GM12878 (cell line): Measurements from ENCODE around the gene CYP2A6. TPM values are rescaled to one million over a fixed set of nuclear protein-coding genes. Genes with fewer than 3 reads are reported as not detected.
"Not testable (repeated sequence)": the region's sequence is repeated elsewhere in the genome, so short reads cannot be mapped to it uniquely, and the experiment has no call there.

ENCODE experiments used
- ATAC-seq: fragments of 200-7000 bp; cut with Tn5 transposase; 3 replicates; pipeline ENCODE4 v1.9.1; 2020; ENCODE audit warnings: mild to moderate bottlenecking, moderate library complexity
- BruUV-seq: library from RNA; stranded (reverse); fragments of 400-500 nt; replicated peaks from 2 replicates; lab custom pipeline; 2021; lab: Mats Ljungman, UMichigan
- CTCF ChIA-PET: fragments of 300-600 bp; sonication (Branson Sonifier 250); formaldehyde crosslinking; extraction: SDS; loops from one replicate; lab custom pipeline; 2021; ENCODE audit warnings: inconsistent platforms; lab: Yijun Ruan, JAX
- POLR2A ChIA-PET: fragments of 350-600 bp; formaldehyde crosslinking; extraction: SDS; loops from one replicate; lab custom pipeline; 2021; ENCODE audit warnings: inconsistent platforms; lab: Charles Lee
- RAD21 ChIA-PET: fragments of 300-600 bp; sonication (Branson Sonifier 250); formaldehyde crosslinking; loops from one replicate; lab custom pipeline; 2023; ENCODE audit warnings: antibody characterized with exemption; ENCODE audit not compliant: unreplicated experiment; lab: Charles Lee
- SMC1A ChIA-PET: fragments of 300-600 bp; sonication (Branson Sonifier 250); formaldehyde crosslinking; loops from one replicate; lab custom pipeline; 2023; ENCODE audit not compliant: unreplicated experiment, uncharacterized antibody; lab: Charles Lee
- DNase-seq: peaks from one replicate; pipeline ENCODE4 v3.0.0-alpha.2; 2011; ENCODE audit warnings: low read depth, low spot score
- FAIRE-seq: peaks from 3 replicates; lab custom pipeline; 2011; peaks lifted over from hg19 to GRCh38; lab: Jason Lieb, UNC
- H2AFZ ChIP-seq: 2 replicates; pipeline ENCODE4 v1.6.0; 2011; ENCODE audit warnings: low read depth, low read length, control low read depth; ENCODE audit not compliant: control insufficient read depth
- H3K27ac ChIP-seq: 2 replicates; pipeline ENCODE4 v1.5.1; 2011; ENCODE audit warnings: control low read depth; ENCODE audit not compliant: control insufficient read depth, insufficient read depth
- H3K27me3 ChIP-seq, 2 experiments: replicated peaks in 1 of 2; 2 replicates each; pipeline versions ENCODE4 v1.6.0 to v1.6.1; 2011; ENCODE audit warnings: low read length in 1 of 2; ENCODE audit not compliant: control insufficient read depth in 2 of 2, insufficient read depth in 2 of 2
- H3K36me3 ChIP-seq, 2 experiments: 2 replicates each; pipeline ENCODE4 v1.5.1; 2011; ENCODE audit warnings: low read length in 1 of 2; ENCODE audit not compliant: control insufficient read depth in 2 of 2, insufficient read depth in 2 of 2
- H3K4me1 ChIP-seq: 2 replicates; pipeline ENCODE4 v1.6.1; 2011; ENCODE audit warnings: mild to moderate bottlenecking, low read length, moderate library complexity, mixed read lengths; ENCODE audit not compliant: control insufficient read depth, insufficient read depth
- H3K4me2 ChIP-seq: 2 replicates; pipeline ENCODE4 v1.6.0; 2011; ENCODE audit warnings: control low read depth; ENCODE audit not compliant: control insufficient read depth, insufficient read depth
- H3K4me3 ChIP-seq: fragments of 200-600 bp; sonication (generic); 2 replicates; pipeline ENCODE4 v1.5.1; 2016
- H3K79me2 ChIP-seq: 2 replicates; pipeline ENCODE4 v1.6.0; 2011; ENCODE audit warnings: low read length; ENCODE audit not compliant: control insufficient read depth, insufficient read depth
- H3K9ac ChIP-seq: 2 replicates; pipeline ENCODE4 v1.8.0; 2011; ENCODE audit warnings: low read length, control low read depth, mixed read lengths; ENCODE audit not compliant: control insufficient read depth, insufficient read depth
- H3K9me3 ChIP-seq: replicated peaks from 3 replicates; pipeline ENCODE4 v1.5.1; 2011; ENCODE audit warnings: mild to moderate bottlenecking, low read length; ENCODE audit not compliant: control insufficient read depth, insufficient read depth
- H4K20me1 ChIP-seq: 2 replicates; pipeline ENCODE4 v1.6.0; 2011; ENCODE audit not compliant: control insufficient read depth, insufficient read depth
- ELK1 ChIP-seq: IDR thresholded peaks from 2 replicates; pipeline ENCODE4 v1.6.1; 2012; ENCODE audit warnings: low read depth, low read length, improper control_type of control experiment
- WGBS: methylation state at CpG from one replicate; pipeline ENCODE4 v1.1.6; 2016; ENCODE audit warnings: low lambda C conversion rate; ENCODE audit not compliant: insufficient replicate concordance, insufficient coverage; ENCODE audit errors: missing lambda C conversion rate; 5-methylcytosine and 5-hydroxymethylcytosine counted together
- in situ Hi-C: fragments of 300-500 bp; cut with MboI; formaldehyde crosslinking; loops from 9 replicates; pipeline ENCODE4 v1.14.3; 2018; ENCODE audit warnings: mixed read lengths
- intact Hi-C: fragments of 100-400 bp; cut with micrococcal nuclease; formaldehyde crosslinking; loops from one replicate; pipeline ENCODE4 v1.14.2; 2022; ENCODE audit not compliant: unreplicated experiment
- polyA plus RNA-seq, 11 experiments: library from polyadenylated mRNA; depleted of rRNA in 4 of 11; unstranded in 6 of 11; stranded (reverse) in 5 of 11; fragments of >200 nt; fragmentation: Nextera tagmentation in 4 of 11; fragmentation: Illumina TruSeq in 1 of 11; extraction: Ambion mirVana in 4 of 11; extraction: Trizol in 1 of 11; gene quantifications; 1 replicate in 1 of 11; 2 replicates in 10 of 11; pipeline versions ENCODE4 v1.2.1 to v1.2.3, GENCODE V29; 2011 to 2016; ENCODE audit warnings: inconsistent platforms in 2 of 11, missing spikeins in 2 of 11, low read depth in 1 of 11
- total RNA-seq, 4 experiments: library from RNA; depleted of rRNA in 3 of 4; stranded (reverse); fragments of >200 nt in 3 of 4; fragmentation: Illumina TruSeq in 1 of 4; extraction: Trizol in 1 of 4; gene quantifications; 2 replicates each; pipeline versions ENCODE4 v1.2.1 to v1.2.3, GENCODE V29; 2013 to 2021
- TF ChIP-seq, protein P1 (sequence below): fragments of 450-650 bp; IDR thresholded peaks from 2 replicates; pipeline ENCODE4 v1.6.1; 2014; ENCODE audit warnings: mild to moderate bottlenecking

Gene CYP2A6
- total and polyA plus RNA-seq, 10 of the 15 experiments (the other 5 are each of a cell fraction or from before 2014, with no cell fraction given), result 0.97 TPM; not detected in 9

- Histone ChIP-seq H3K36me3 (peaks cover 7 to 16% of the 10 kb centered on the region in 2 experiments; a peak in 3 of 4 replicates), H3K4me2 (peak overlapping the region; percentile 71), H3K4me3 (peak overlapping the region; percentile 47; the same call in 1 of the 2 replicates), H2AFZ (peak overlapping the region; percentile 63)
- H3K79me2 ChIP-seq, H3K27me3 ChIP-seq, BruUV-seq, H3K9ac ChIP-seq, DNase-seq, POLR2A ChIA-PET, H3K9me3 ChIP-seq, H4K20me1 ChIP-seq, H3K4me1 ChIP-seq, intact Hi-C loops, H3K27ac ChIP-seq: not testable (repeated sequence)
- SMC1A ChIA-PET, result interaction anchor here (1.2 kb wide), 1 partner anchor 148 kb away, joined by 5 read pairs; no protein-coding TSS in a partner anchor
- CTCF ChIA-PET, result interaction anchor here (0.7 to 1.4 kb wide), 3 partner anchors 10 to 153 kb away, joined by 3 to 4 read pairs (median 3); no protein-coding TSS in a partner anchor
- RAD21 ChIA-PET, result interaction anchor here (1.1 kb wide), 1 partner anchor 60 kb away, joined by 3 read pairs; the partner anchor contains the start of genes ACTMAP and SNRPA
- in situ Hi-C loops, result loop anchor here (5.0 kb wide), 1 partner anchor 321 kb away; no protein-coding TSS in a partner anchor
- FAIRE-seq (peak; percentile 85), ATAC-seq (peak; percentile 83)
- WGBS, result 22% methylated on average over 65 of the region's 65 CpGs
Observed at GRCh38 chr19:40810649-40811408, 39.4 kb downstream of the CYP2A6 start.

- no peaks in the 10 kb centered on the region for H3K9me3 ChIP-seq
- no peaks in the 10 kb centered on the region for H3K27me3 ChIP-seq
- no peak overlapping the region for H3K4me2 ChIP-seq
- peaks cover 7% of the 10 kb centered on the region for H3K79me2 ChIP-seq
- TF ChIP-seq ELK1, result no peak
- TF ChIP-seq, protein P1, sequence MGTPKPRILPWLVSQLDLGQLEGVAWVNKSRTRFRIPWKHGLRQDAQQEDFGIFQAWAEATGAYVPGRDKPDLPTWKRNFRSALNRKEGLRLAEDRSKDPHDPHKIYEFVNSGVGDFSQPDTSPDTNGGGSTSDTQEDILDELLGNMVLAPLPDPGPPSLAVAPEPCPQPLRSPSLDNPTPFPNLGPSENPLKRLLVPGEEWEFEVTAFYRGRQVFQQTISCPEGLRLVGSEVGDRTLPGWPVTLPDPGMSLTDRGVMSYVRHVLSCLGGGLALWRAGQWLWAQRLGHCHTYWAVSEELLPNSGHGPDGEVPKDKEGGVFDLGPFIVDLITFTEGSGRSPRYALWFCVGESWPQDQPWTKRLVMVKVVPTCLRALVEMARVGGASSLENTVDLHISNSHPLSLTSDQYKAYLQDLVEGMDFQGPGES, result no peak
- ATAC-seq (no peak), DNase-seq (no peak), FAIRE-seq (no peak)
- H3K9ac ChIP-seq, result no peak overlapping the region
- BruUV-seq, result no TSS peak
- peaks cover 7 to 17% of the 10 kb centered on the region in 2 experiments; a peak in 3 of 4 replicates for H3K36me3 ChIP-seq
- 94% methylated on average over 10 of the region's 14 CpGs for WGBS
- POLR2A ChIA-PET, result no interaction called here
- no peak overlapping the region for H3K27ac ChIP-seq
- no peak overlapping the region for H3K4me3 ChIP-seq
- CTCF ChIA-PET, result interaction anchor here (5.9 kb wide), 1 partner anchor 147 kb away, joined by 51 read pairs; no protein-coding TSS in a partner anchor
- intact Hi-C loops, result no loop called here
- H3K4me1 ChIP-seq, result peaks cover 9% of the 10 kb centered on the region
- RAD21 ChIA-PET, result no interaction called here
- 0 out of 2 replicates have a peak, but pooled peaks cover 3% of the 10 kb centered on the region for H4K20me1 ChIP-seq
- in situ Hi-C loops, result loop anchor here (5.0 kb wide), 1 partner anchor 322 kb away; no protein-coding TSS in a partner anchor
- H2AFZ ChIP-seq, result no peak overlapping the region
- SMC1A ChIA-PET, result interaction anchor here (1.2 kb wide), 1 partner anchor 147 kb away, joined by 5 read pairs; no protein-coding TSS in a partner anchor
Observed at GRCh38 chr19:40810160-40810559, 40.1 kb downstream of the CYP2A6 start.
